IMR-90 (cell line): ENCODE measurements around the gene DNAJC19.

Experiments
- MXI1 ChIP-seq: IDR thresholded peaks from 2 replicates; pipeline ENCODE4 v1.6.1; 2012; ENCODE audit warnings: low read depth, mild to moderate bottlenecking, low read length, moderate library complexity, borderline replicate concordance
- TF ChIP-seq, protein P1 (sequence below): conservative IDR thresholded peaks from 2 replicates; pipeline ENCODE4 v1.5.1; 2012; ENCODE audit warnings: mild to moderate bottlenecking, low read depth, low read length, improper control_type of control experiment

DNA sequence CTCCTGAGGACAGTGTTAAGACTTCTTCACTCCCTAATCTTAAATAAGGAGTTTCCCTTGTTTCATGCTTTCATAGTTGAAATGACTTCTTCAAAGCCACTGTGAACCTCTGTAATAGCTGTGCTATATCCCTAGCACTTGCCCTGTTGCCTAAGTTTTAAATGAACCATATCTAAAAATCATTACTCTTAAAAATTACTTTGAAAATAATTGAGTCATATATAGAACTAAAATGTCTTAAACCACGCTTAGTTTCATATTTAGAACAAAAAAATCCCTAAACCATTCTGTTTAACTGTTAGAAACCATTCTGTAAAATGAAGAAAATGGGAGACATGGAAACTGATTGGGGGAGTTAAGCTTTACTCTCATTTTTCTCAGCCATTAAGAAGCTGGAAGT is 29.8 kb downstream of the DNAJC19 start:
- TF ChIP-seq, protein P1, sequence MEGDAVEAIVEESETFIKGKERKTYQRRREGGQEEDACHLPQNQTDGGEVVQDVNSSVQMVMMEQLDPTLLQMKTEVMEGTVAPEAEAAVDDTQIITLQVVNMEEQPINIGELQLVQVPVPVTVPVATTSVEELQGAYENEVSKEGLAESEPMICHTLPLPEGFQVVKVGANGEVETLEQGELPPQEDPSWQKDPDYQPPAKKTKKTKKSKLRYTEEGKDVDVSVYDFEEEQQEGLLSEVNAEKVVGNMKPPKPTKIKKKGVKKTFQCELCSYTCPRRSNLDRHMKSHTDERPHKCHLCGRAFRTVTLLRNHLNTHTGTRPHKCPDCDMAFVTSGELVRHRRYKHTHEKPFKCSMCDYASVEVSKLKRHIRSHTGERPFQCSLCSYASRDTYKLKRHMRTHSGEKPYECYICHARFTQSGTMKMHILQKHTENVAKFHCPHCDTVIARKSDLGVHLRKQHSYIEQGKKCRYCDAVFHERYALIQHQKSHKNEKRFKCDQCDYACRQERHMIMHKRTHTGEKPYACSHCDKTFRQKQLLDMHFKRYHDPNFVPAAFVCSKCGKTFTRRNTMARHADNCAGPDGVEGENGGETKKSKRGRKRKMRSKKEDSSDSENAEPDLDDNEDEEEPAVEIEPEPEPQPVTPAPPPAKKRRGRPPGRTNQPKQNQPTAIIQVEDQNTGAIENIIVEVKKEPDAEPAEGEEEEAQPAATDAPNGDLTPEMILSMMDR: no peak
- no peak for TF ChIP-seq MXI1
